ENCODE data around the gene GDA. TPM values are rescaled to one million over a fixed set of nuclear protein-coding genes. Genes with fewer than 3 reads are reported as not detected.

The GDA gene
- total and polyA plus RNA-seq, 7 donors: 0.07 to 0.52 (median 0.16) TPM

GRCh38 chr9:72274916-72275315 lies 125.7 kb downstream of the GDA start:
- no peaks in the 10 kb centered on the region for H3K27me3 ChIP-seq (ENCODE audit: insufficient read depth in 3 of 3, low read length in 2 of 3)
- no peak for DNase-seq
- H3K9me3 ChIP-seq: no peaks in the 10 kb centered on the region
- H3K27ac ChIP-seq: no peak overlapping the region
- intact Hi-C loops (cut with DNase I): loop anchor here (5.0 to 10.0 kb wide), 2 partner anchors 238 to 470 kb away; no protein-coding TSS in a partner anchor
- WGBS, 3 donors: 82 to 95% (median 85%) methylated on average over 3 of the region's 3 CpGs
- H3K36me3 ChIP-seq (ENCODE audit: insufficient read depth in 1 of 2, low read depth in 1 of 2): no peaks in the 10 kb centered on the region
- no peak for ATAC-seq
- H3K4me1 ChIP-seq: no peaks in the 10 kb centered on the region
- no peak overlapping the region for H3K4me3 ChIP-seq
- no peak for TF ChIP-seq CTCF (IDR thresholded peaks at IDR 0.05)

GRCh38 chr9:72276429-72276828 lies 127.2 kb downstream of the GDA start:
- intact Hi-C loops (cut with DNase I): loop anchor here (10.0 kb wide), 1 partner anchor 472 kb away; no protein-coding TSS in a partner anchor
- Histone ChIP-seq H3K27me3 (ENCODE audit: insufficient read depth in 3 of 3, low read length in 2 of 3) (no peaks in the 10 kb centered on the region), H3K27ac (no peak overlapping the region), H3K9me3 (no peaks in the 10 kb centered on the region), H3K36me3 (ENCODE audit: insufficient read depth in 1 of 2, low read depth in 1 of 2) (no peaks in the 10 kb centered on the region), H3K4me1 (no peaks in the 10 kb centered on the region), H3K4me3 (no peak overlapping the region)
- no peak for TF ChIP-seq CTCF (IDR thresholded peaks at IDR 0.05)
- DNase-seq (no peak), ATAC-seq (no peak)
- WGBS, 3 donors: 67 to 84% (median 68%) methylated on average over 1 of the region's 1 CpG

- WGBS, 3 donors: 90 to 94% (median 92%) methylated on average over 2 of the region's 2 CpGs
- intact Hi-C loops (cut with DNase I): loop anchor here (10.0 kb wide), 1 partner anchor 474 kb away; no protein-coding TSS in a partner anchor
- DNase-seq: no peak
Observed at GRCh38 chr9:72278959-72279358, 129.7 kb downstream of the GDA start.

GRCh38 chr9:72280913-72281500 lies 131.8 kb downstream of the GDA start:
- intact Hi-C loops (cut with DNase I): loop anchor here (5.0 kb wide), 2 partner anchors 471 to 541 kb away; no protein-coding TSS in a partner anchor
- ATAC-seq: peak; percentile 81 to 96 (median 91)
- DNase-seq: peak; percentile 63 to 81
- Histone ChIP-seq H3K27me3 (ENCODE audit: insufficient read depth in 3 of 3, low read length in 2 of 3) (no peaks in the 10 kb centered on the region), H3K36me3 (ENCODE audit: insufficient read depth in 1 of 2, low read depth in 1 of 2) (no peaks in the 10 kb centered on the region), H3K4me3 (no peak overlapping the region), H3K27ac (no peak overlapping the region), H3K4me1 (no peaks in the 10 kb centered on the region), H3K9me3 (no peaks in the 10 kb centered on the region)
- peak; percentile 89 for TF ChIP-seq CTCF (IDR thresholded peaks at IDR 0.05)
- WGBS, 3 donors: 33 to 38% (median 37%) methylated on average over 11 of the region's 11 CpGs

More at GRCh38 chr9:72278959-72279358, 129.7 kb downstream of the GDA start:
- Histone ChIP-seq H3K27ac (no peak overlapping the region), H3K27me3 (ENCODE audit: insufficient read depth in 3 of 3, low read length in 2 of 3) (no peaks in the 10 kb centered on the region), H3K4me1 (no peaks in the 10 kb centered on the region), H3K4me3 (no peak overlapping the region), H3K9me3 (no peaks in the 10 kb centered on the region), H3K36me3 (ENCODE audit: insufficient read depth in 1 of 2, low read depth in 1 of 2) (no peaks in the 10 kb centered on the region)
- no peak for TF ChIP-seq CTCF (IDR thresholded peaks at IDR 0.05)
- no peak for ATAC-seq

Measured in psoas muscle (tissue), 8 donors.